HL-60/S4 treated with retinoic acid at 250 ng/mL for 4 days and 3 days (cell line): ENCODE results near the gene CSTB.
"Not testable (repeated sequence)": the region's sequence is repeated elsewhere in the genome, so short reads cannot be mapped to it uniquely, and the experiment has no call there.

Source experiments
- in situ Hi-C: fragments of 300-500 bp; cut with MboI; formaldehyde crosslinking; loops from 2 replicates; pipeline ENCODE4 v1.7.0; 2022; ENCODE audit warnings: low sequenced_read_pairs

Gene CSTB, protein sequence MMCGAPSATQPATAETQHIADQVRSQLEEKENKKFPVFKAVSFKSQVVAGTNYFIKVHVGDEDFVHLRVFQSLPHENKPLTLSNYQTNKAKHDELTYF

GRCh38 chr21:43775795-43776430 is at the start of gene CSTB:
CSTB (minus strand) TSS chr21:43776308; CDS start chr21:43776269, 39 bp downstream.
- in situ Hi-C loops = loop anchor here (10.0 to 25.0 kb wide), 2 partner anchors 61 to 814 kb away; partner anchors contain the start of genes PDXK and PKNOX1

DNA sequence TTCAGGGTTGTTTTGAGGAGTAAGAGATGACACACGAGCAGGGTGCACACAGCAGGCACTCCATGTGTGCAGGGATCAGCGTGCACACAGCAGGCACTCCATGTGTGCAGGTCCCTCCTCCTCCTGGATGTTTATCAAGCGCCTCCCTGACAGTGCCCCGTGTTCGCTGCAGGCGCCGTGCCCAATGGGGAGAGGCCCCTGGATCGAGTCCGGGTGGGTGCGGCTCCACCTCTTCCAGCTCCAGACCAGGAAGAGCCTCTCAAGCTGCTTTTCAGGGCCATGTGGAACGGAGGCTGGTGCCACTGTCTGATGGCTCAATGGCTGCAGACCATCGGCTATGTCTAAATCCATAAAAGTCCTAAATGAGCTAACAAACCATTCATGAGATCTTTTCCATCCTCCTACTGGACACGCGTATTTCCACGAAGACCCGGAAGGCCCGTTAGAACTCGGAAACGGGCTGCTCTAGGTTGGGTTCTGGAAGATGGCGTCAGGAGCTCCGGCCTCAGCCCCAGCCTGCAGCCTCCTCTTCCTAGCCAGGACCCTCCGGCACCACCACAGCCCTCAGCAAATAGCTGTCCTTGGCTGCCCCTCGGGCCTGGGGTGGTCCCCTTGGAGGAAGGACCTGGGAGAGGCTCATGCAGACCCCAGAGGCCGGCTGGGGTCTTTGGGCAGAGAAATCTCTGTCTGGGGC is 49.3 kb upstream of the CSTB start:
- in situ Hi-C loops = no loop called here

DNA sequence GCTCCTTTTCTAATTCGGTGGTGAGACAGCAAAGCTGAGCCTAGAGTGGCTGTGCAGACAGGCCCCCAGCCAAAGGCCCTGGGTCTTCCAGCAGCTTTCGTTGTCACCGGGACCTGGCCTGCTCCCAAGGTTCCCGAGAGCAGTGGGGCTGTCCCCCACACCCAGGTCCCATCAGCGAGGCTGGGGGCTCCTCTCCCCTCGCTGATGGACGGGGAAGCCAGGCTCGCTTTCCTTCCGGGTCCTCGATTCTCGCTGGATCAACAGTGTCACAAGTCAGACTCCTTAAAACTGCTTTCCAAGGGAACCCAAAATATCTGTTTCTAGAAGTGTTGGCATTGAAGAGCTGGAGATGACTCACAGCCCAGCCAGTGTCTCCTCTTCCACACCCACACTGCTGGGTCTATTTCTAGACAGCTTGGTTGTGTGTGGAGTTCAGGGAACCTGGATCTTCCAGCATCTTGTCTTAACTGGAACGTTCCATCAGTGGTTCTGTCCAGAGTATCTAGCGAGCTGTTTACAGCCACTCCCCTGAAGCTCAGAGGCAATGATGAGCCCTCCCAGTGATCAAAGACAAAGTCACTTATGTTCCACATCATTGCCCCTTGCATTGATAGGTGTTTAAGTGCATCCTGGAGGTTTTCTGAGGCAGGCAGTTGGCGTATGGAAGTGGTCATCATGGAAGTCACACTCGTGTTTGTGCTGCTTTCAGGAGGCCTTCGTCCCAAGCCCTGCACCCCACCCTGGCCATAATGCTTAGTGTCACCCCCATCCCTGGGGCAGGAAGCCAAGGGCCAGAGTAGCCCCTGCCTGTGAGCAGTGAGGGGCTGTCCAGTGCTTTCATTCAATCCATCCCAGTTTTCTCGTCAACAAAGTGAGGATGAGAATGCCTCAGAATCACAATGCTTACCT is 48.5 kb upstream of the CSTB start:
- in situ Hi-C loops = no loop called here

DNA sequence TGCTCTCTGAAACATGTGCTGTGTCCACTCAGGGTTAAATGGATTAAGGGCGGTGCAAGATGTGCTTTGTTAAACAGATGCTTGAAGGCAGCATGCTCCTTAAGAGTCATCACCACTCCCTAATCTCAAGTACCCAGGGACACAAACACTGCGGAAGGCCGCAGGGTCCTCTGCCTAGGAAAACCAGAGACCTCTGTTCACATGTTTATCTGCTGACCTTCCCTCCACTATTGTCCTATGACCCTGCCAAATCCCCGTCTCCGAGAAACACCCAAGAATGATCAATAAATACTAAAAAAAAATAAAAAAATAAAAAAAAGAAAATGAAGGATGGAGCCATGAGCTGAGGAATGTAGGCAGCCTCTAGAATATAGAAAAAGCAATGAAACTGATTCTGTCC is 46.6 kb upstream of the CSTB start:
- in situ Hi-C loops = not testable (repeated sequence)

GRCh38 chr21:43822166-43822565 is 46.1 kb upstream of the CSTB start:
- in situ Hi-C loops = not testable (repeated sequence)

- in situ Hi-C loops = no loop called here
Measured at GRCh38 chr21:43820466-43820865, 44.4 kb upstream of the CSTB start.

DNA sequence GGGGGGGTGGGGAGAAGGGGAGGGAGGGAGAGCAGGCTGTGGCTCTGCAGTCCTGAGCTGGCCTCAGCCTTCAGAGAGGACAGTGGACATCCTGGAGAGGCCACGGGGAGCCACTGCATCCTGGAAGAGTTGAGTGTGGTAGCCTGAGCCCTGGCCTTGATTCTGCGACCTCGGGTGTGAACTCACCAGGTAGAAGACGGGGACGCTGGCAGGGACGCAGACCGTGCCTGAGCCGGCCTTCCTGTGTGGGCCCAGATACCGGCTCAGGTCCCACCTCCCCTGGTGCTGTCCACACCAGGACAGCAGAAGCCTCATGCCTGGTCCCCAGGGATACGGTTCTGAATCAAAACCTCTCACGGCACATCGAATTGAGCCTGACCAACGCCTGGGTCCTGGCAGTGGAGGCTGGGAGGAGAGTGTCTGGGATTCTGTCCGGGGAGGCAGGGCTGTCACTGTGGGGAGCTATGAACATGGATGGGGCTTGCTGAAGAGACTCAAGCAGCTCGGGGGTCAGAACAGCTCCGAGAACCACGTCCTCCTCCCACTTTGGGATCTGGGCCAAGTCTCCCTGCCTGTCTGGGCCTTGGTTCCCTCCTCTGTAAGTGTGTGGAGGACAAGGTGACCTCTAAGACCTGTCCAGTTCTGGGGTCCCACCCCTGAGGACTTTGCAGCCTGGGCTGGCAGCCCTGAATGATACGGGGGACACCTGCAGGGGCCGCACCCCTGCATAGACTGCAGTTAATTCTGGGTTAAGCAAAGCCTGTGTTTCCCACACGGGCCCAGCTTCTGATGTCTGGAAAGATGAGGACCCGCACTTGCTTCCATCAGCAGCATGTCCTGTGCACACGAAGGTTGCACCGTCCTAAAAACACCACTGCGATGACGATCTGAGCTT is 43.6 kb upstream of the CSTB start:
- in situ Hi-C loops = no loop called here

GRCh38 chr21:43818685-43819084 is 42.6 kb upstream of the CSTB start:
- in situ Hi-C loops = no loop called here

DNA sequence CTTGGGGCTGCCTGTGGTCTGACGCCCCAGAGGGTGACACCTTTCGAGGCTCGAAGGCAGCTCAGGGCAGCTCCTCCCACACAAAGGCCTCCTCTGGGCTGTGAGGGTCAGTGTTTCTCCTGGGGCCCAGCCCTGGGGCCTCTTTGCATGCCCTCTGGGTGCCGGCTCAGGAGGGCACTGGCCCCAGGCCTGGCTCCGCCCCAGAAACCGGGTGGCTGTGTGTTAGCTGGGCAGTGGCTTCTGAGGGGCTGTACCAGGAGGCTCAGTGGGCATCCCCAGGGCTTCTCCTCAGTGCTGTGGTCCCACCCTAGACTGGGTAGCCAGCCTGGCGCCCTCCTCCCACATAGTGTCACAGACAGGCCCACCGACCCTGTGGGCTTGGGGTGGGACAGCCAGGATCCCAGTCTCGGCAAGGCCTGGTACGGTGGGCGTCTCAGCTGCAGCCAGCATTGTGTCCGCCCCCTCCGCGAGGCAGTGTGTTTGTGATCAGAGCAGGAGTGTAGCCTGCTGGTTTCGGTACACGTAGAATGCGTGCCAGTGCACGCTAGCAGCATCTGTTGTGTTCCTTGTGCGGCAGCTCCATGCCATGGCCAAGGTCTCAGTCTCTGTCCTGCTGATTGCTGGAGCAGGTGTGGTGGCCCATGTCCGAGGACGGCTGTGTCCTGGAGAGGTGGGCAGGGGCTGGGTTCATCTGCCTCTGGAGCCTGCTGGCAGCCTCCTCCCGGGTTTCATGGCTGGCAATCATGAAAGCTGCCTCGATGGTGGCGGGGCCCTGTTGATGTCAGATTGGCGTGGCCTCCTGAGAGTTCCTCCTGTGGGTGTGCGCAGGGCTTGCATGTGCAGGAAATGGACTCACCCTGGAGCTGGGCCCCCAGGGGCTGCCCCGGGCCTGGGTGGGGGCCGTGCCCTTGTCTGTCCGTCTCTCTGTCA is 41.3 kb upstream of the CSTB start:
- in situ Hi-C loops = no loop called here

GRCh38 chr21:43816611-43817071 is 40.5 kb upstream of the CSTB start:
- in situ Hi-C loops = no loop called here

GRCh38 chr21:43815991-43816390 is 39.9 kb upstream of the CSTB start:
- in situ Hi-C loops = no loop called here

- in situ Hi-C loops = no loop called here
Measured at GRCh38 chr21:43815107-43815613, 39.1 kb upstream of the CSTB start.

DNA sequence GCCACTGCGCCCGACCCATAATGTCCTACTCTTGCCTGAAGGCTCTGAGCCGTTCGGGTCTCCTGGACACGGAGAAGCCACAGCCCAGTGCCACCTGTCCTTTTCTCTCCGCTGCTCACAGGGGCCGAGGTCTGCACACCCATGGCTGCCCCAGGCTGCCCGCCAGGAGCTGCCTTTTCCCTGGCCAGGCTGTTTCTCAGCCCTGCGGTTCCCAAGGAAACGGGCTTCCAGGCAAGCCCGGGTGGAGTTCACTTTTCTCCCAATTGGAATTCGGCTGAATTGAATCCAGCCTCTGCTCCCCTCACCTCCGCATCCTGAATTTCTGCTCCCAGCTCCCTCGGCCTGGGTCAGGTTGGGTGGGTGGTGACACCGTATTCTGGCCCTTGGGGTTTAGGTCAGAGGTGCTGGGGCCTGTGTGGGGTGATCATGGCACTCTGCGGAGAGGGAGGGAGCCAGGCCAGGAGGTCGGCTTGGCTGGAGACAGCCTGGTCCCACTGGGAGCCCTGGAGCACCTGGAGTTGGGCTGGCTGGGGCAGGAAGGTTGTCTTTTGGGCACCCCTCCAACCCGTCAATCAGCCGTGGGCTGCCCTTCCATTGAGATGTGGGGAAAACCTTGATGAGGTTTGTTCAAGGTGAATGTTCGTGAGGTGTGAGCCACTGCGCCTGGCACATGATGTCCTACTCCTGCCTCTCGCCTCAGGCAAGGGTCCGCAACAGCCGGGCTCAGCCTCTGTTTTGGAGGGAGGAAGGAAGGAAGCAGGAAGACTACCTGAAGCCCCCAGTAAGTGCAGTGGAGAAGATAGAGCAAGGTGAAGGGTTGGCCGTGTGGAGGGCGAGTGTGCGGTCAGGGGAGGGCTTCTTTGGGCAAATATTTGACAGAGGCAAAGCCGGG is 38.4 kb upstream of the CSTB start:
- in situ Hi-C loops = no loop called here

DNA sequence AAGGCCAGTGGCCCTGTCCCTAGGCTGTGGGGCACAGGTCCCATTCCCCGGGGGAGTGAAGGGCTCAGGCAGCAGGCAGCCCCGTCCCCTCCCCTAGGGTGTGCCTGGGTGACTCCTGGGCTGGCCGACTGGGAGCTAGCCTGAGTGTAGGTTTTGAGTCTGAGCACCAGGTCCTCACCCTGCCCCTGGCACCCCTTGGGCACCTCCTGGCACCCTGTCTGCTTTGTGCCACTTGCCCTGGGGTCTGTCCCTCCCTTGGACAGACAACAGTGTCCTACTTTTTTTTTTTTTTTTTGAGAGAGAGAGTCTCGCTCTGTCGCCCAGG is 37.5 kb upstream of the CSTB start:
- in situ Hi-C loops = no loop called here

GRCh38 chr21:43812957-43813655 is 37.0 kb upstream of the CSTB start:
- in situ Hi-C loops = no loop called here

DNA sequence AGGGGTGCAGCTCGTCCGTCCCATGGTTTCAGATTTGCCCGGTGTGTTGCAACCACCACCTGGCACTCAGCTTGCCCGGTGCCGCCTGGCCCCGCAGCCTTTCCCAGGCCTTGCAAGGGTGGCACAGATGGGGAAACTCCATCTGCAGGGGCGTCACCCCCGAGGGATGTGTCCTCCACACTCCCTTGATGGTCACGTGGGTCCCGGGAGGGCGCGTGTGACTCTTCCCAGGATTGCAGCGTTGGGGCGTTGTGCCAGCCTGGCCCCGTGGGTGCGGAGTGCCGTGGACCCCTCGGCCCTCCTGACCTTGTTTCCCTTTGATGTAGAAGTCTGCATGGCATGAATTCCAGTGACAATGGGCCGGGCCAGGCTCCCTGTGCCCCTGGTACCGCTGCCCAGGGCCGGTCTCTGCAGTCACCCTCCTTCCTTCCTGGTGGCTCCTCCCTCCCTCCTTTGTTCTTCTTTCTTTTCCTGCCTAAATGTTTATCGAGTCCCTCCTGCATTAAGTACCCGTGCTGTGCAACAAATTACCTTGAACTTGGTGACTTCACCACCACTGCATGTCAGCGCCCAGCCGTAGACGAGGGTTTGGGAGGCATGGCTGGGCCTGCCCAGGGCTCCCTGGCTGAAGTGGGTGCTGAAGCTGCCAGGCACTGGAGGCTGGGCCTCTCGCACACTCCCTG is 36.2 kb upstream of the CSTB start:
- in situ Hi-C loops = no loop called here
